NCI-H1694 (cell line): ENCODE data around the gene ST3GAL3.

Source experiments
- DNase-seq: peaks from one replicate; lab custom pipeline; 2025; lab: John Stamatoyannopoulos, UW

Gene ST3GAL3

DNA sequence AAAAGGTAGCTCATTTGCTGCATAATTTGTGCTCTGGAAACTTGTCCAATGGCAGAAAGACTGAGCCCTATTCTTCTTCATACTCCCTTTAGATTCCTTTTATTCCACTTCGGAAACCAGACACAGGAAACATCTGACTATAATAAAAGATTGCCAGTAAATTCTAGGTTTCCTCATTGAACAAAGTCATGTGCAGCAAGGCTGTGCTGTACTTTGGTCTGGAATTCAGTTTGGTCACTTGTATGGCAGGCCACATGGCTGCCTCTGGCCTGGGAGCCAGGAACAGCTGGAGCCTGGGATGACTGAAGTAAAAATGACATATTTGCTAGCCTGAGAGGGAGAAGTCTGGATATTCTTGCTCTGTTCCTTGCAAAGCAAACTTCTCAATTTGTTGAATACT lies 79.6 kb downstream of the ST3GAL3 start:
- no peak for DNase-seq

DNA sequence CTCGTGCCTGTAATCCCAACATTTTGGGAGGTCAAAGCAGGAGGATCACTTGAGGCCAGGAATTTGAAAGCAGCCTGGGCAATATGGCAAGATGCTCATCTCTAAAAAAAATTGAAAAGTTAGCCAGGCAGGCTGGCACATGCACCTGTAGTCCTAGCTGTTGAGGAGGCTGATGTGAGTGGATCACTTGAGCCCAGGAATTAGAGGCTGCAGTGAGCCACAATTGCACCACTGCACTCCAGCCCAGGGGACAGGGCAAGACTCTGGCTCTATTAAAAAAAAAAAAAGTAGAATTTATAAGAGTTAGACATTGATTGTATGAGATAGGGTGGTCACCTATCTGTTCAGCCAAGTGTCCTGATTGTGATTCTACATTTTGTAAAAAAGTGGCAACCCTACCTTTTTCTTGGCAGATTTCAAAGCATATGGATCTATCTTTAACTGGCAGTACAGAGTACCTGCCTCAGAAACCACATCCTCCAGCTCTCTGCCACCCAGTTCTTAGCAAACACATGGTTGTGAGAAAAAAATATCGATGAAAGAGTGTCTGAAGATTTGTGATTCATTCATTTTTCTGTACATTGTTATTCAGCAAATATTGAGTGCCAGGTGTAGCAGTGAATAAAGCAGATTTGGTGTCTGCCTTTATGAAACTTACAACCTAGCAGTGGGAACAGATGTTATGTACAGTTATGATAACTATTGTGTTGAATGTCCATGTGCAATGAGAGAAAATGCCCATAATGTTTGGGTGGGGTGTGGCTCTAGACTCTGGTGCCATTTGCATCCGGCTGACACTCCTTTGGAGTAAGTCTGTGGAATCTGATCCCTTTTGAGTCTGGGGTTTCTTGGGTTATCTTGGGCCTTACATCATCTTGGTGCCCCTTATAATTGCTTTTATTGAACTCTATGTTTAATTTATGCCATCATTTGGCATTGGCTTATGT lies 82.5 kb downstream of the ST3GAL3 start:
- DNase-seq, result no peak

DNA sequence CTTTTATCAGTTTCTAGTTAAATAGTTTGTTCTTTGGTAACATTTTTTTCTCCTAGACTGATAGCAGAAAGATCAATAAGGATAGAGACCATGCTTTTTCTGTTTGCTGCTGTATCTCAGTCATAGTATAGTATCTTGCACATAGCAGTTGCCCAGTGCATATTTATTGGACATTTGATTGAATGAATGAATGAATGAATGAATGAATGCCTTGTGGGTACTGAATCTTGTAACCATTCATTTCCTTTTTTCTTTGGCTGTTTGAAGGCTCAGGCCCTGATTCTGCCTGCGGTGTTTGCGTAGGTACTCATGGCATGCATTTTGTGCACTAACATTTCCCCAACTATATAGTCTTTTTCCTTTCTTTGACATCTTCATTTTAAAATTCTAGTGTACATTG lies 83.9 kb downstream of the ST3GAL3 start:
- DNase-seq, result no peak

DNA sequence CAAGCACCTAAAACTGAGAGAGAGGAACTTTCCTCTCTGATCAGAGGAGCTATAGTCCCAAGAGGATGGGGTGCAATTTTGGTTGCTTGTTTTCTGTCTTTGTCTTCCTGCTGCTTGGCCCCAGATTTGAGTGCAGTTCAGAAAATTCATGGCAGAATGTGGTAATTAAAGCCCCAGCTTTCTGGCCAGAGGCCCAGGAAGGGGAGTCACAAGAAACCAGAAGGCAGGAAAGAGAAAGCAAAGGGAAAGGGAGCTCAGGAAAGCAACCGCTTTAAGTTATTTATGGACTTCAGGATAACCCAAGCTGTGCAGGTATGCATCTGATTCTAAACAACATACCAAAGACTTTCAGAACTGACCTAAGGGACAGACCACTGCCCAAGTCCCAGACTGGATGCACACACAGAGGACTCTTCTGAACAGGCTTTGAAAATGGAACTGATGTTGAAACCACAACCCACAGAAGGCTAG lies 88.8 kb downstream of the ST3GAL3 start:
- DNase-seq, result no peak

DNA sequence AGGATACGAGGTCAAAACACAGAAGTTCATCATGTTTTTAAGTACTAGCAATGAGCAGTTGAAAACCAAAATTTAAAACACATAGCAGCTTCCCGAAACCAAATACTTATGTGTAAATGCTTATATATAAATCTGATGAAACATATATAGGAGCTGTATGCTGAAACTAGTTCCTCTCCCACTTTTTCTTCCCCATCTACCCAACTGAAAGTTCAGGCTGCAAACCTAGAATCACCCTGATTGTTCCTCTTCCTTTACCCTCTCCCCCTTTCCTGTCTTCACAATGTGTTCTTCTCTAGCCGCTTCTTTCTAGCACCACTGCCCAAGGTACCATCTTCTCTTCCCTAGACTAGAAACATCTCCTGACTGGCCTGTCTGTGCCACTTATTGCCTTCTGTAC lies 90.6 kb downstream of the ST3GAL3 start:
- no peak for DNase-seq

DNA sequence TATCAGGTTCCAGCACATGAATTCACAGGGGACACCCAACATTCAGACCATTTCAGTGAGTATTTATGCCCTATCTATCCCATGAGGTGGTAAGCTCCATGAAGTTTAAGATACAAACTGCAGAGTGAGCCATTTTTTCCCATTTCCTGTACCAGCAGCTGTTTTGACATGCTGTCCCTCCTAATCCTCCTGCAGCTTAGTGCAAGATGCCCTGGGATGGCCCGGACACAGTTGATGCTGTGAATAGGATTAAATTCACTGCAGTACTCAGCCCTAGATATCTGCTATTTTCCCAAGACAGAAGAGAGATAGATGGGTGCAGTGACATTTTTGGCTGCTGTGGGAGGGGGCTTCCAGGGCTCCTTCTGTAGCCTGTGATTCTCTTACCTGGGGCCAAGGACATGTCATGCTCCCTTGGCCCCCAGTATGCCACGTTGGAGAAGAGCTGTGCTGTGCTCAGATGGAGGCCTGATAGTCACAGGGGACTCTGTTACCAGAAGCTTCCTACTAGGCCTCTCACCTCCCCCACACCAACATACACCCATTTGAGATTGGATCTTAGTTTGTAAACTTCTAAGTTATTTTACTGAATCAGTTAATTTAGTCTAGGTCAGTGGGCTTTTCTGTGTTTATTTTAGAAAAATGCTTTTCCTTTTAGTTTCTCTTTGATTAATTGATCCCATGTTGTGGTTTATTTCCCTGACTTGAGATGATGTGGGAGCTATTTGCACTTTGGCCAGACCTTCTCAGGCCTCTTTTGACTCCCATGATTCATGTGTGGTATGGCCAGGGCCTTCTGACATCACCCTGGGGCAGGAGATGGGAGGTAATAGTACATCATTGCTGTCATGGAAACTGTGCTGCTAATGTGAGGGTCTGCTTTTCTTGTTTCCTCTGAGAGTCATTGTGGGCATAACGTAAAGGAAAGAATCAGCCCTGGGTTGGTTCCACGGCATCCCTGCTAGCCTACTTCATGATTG lies 92.6 kb downstream of the ST3GAL3 start:
- no peak for DNase-seq

DNA sequence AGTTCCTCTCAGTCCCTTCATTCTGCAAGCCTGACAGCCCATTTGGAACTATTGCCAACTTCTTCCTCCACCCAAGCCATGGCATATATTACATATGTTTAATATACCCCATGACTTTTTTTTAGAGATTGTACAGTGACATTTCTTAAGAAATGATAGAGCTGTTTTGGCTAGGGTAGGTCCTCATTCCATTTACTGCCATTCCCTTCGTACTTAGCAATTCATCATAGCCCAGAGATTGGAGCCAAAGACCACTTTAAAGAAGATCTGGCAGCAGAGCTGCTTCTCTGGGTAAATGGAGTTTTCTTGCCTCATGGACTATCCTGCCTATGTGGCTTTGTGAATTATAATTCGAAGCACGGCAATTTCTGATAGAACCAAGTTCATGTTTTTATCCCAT lies 93.4 kb downstream of the ST3GAL3 start:
- no peak for DNase-seq

DNA sequence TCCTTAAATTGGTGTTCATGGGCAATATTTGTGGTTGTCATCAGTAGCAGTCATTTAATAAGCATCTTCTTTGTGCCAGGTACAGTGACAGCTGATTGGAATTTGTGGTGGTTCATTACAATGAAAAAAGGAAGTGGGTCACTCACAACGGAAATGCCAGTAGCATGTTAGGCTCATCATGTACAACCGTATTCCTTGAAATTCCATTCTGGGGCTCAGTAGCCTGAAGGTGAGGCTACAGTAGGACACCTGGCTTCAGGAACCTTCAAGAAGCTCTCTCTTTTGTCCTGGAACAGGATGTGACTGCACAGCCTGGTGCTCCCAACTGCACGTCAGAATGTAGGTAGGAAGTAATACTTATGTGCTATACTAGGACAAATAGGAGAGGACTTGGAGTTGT lies 93.9 kb downstream of the ST3GAL3 start:
- no peak for DNase-seq

DNA sequence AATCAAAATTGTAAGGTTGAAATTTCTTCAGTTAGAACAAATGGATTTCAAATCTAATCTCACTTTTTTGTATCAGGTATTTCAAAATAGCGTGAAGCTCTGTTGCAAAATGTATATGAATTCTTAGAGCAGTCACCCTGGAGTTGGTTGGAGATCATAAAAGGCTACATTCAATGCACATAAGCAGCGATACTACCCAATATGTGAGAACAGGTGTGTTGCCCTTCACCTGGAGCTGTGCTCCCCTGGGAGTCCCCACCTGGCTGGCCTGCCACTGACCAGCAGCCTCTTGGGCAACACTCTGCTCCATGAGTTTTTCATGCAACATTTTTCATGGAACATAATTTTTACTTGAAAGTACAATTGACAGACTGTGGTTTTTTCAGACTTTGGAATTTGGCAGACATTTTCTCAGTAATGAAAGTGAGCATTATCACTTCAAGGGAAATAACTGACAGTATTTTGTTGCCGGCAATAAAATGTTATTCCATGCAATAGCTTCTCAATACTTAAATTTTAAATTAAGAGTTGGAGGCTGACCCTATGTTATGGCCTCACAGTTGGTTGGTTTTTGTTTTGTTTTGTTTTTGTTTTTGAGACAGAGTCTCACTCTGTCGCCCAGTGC lies 95.1 kb downstream of the ST3GAL3 start:
- no peak for DNase-seq

DNA sequence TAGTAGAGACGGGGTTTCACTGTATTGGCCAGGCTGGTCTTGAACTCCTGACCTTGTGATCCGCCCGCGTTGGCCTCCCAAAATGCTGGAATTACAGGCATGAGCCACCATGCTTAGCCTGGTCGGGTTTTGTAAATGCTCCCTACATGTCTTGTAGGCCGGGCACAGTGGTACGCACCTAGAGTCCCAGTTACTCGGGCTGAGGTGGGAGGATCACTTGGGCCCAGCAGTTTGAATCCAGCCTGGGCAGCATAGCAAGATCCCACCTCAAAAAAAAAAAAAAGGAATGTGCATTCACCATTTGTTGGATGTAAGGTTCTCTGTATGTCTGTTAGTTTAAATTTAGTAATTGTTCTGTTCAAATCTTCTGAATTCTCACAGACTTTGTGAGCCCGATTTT lies 95.8 kb downstream of the ST3GAL3 start:
- no peak for DNase-seq

DNA sequence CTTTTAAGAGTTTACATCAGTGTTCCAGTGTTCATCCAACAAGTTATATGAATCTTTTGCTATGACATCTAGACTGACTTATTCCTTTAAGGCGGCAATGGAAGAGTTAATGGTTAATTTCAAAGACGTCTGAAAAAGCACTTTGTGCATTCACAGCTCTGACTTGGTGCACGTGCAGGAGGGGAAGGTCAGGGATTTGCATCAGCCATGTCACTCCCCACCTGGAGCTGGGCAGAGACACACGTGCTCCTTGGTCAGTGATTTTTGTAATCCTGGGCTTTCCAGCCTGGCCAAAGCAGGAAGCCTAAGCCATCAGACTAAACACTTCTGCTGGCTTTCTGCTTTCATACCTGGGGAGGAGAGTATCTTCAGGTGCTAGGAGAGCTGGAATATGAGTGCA lies 96.3 kb downstream of the ST3GAL3 start:
- no peak for DNase-seq

DNA sequence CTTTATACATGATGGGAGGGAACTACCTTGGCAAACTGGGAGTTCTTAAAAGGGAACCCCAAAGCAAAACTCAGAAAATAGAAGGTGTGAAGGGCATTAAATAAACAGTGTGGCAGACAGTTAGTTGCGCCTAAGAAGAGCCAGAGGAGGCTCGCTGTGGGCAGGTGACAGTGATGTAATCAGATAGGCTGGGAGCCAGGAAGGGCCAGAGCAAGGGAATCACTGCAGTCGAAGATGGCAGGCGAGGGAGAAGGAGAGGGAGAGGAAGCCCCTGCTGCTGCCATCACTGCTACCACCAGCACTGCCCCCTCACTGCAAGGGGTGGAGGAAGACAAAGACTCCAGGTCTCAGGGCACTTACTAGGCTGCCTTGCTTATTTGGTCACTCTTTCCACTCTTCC lies 97.2 kb downstream of the ST3GAL3 start:
- DNase-seq, result no peak

DNA sequence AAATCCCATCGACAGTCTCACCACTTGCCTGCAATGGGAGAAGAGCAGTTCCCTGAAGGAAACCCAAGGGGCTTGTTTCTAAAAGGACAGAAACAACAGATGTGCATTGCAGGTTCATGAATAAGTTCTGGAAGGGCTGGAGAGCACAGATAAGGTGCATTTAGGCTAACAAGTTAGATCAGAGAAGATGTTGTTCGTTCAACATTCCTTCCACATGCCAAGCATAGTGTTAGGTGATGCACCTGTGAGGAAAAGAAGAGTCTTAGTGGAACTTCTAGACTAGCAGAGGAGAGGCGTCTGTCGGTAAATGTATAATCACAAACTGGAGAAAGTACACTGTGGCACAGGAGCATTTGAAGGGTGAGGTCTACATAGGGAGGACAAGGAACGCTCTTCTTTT lies 98.0 kb downstream of the ST3GAL3 start:
- no peak for DNase-seq

DNA sequence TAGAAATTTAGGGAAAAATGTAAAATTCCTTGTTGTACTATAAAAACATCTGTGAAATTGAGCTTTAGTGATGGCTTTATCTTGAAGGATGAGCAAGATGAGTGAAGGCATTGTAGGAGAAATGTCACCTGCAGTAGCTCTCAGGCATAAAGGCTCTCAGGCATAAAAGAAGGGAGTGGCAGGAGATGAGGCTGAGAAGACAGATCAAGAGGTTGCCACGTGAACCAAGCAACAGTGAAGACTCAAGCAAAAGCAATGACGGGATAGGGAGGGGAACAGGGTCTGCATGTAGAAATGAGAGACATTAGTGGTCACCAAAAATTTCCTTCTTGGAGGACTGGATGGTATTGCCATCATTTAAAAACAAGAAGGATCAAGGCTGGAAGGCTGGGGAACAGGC lies 98.8 kb downstream of the ST3GAL3 start:
- DNase-seq, result no peak

DNA sequence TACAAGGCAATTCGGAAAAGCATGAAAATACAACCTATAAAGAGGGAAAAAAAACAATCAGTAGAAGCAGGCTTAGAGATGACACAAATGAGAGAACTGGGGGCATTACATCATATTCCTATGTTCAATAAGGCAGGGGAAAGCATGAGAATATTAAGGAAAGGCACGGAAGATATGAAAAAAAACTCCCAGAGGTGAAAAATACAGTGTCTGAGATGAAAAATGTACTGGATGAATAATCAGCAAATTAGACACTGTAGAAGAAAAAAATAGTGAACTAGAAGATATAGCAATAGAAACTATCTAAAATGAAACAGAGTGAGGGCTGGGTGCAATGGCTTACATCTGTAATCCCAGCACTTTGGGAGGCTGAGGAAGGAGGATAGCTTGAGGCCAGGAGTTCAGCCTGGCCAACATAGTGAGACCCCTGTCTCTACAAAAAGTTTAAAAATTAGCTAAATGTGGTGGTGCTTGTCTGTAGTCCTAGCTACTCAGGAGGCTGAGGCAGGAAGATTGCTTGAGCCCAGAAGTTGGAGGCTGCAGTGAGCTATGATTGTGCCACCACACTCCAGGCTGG lies 101.8 kb downstream of the ST3GAL3 start:
- no peak for DNase-seq

DNA sequence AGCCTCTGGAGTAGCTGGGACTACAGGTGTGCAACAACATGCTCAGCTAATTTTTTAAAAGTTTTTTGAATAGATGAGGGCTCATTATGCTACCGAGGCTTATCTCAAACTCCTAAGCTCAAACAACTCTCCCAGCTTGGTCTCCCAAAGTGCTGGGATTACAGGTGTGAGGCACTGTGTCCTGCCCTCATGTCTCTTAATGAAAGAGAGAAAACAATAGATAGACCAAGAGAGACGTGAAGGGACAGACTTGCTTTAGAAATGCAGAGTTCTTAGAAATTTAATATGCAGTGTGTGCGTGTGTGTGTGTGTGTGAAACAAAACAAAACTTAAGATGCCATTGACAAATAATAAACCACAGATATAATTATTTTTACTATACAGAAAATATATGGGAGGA lies 105.2 kb downstream of the ST3GAL3 start:
- DNase-seq, result no peak

DNA sequence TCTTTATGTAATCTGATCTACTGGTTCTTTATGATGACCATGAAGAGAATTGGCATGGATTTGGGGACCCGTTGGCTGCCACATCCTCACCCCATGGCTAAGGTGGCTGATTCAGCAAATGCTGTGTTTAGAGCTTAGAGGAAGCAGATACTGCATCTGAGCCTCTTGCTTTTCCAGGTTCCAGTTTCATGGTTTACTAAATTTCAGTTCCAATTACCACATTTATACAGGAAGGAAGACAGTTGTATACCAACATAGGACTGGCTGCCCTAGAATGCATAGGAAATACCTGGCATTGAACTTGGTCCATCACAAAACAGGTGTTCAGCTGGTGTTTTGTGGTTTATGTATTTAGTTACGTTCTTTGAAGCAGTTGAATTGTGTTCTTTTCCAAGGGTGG lies 107.1 kb downstream of the ST3GAL3 start:
- no peak for DNase-seq

DNA sequence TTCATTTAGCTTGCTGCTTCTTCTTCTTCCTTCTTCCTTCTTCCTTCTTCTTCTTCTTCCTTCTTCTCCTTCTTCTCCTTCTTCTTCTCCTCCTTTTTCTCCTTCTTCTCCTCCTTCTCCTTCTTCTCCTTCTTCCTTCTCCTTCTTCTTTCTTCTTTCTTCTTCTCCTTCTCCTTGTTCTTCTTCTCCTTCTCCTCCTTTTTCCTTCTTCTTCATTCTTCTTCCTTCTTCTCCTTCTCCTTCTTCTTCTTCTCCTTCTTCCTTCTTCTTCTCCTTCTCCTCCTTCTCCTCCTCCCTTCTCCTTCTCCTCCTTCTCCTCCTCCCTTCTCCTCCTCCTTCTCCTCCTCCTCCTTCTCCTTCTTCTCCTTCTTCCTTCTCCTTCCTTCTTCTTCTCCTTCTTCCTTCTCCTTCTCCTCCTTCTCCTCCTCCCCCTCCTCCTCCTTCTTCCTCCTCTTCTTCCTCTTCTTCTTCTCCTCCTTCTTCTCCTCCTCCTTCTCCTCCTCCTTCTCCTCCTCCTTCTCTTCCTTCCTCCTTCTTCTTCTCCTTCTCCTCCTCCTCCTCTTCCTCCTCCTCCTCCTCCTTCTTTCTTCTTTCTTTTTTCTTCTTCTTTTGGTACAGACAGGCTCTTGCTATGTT lies 110.1 kb downstream of the ST3GAL3 start:
- no peak for DNase-seq

DNA sequence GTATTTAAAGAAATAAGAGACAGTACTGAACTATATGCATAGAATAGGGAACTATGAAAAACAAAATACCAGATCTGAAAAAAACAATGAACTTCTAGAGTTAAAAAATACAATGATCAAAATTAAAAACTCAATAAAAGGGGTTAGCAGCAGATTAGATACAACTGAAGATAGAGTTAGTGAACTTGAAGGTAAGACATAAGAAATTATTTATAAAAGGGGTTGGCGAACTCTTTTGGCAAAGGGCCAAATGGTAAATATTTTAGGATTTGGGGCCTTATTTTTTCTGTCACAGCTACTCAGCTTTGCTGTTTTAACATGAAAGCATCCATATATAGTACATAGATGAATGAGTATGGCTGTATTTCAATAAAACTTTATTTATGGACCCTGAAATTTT lies 111.4 kb downstream of the ST3GAL3 start:
- no peak for DNase-seq

DNA sequence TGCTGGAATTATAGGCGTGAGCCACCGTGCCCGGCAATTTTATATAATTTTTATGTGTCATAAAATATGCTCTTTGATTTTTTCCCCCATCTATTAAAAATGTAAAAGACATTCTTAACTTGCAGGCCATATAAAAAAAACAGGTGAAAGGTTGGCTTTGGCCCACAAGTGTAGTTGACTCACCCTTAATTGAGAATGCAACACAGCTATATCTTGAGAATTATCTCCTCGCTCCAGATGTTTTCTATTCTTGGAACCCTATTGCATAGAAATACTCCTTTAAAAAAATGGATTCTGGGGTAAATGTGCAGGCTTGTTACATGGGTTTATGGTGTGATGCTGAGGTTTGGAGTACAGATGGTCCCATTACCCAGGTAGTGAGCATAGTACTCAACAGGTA lies 112.0 kb downstream of the ST3GAL3 start:
- no peak for DNase-seq

DNA sequence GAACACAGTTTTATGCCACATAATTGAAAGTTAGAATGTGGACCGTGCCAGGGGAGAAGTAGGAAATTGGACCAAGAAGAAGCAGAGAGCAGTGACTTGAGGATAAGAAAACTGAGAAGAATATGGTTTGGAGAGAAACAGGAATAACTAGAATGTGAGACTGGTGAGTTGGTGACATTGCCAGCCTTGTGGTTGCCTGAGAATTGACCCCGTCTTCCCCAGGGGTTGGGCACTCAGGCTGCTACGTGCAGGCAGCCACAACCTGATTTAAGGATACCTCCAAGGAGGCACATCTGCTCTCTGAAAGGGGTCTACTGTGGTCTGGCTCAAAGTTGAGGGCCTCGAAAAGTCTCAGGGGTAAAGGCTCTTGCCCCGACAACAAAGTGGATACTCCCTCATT lies 114.1 kb downstream of the ST3GAL3 start:
- no peak for DNase-seq
